GM13976 (cell line): ENCODE data around the gene RASAL1.

Source experiments
- DNase-seq: peaks from one replicate; pipeline ENCODE4 v3.0.0; 2012; ENCODE audit warnings: low spot score
- in situ Hi-C: fragments of 300-500 bp; cut with MboI; formaldehyde crosslinking; loops from one replicate; pipeline ENCODE4 v1.12.0; 2022; ENCODE audit warnings: low sequenced_read_pairs, mixed read lengths, inconsistent platforms; ENCODE audit not compliant: unreplicated experiment
- TF ChIP-seq, protein P1 (sequence below): IDR thresholded peaks from 2 replicates; pipeline ENCODE4 v1.5.1; 2012; ENCODE audit warnings: borderline replicate concordance, mild to moderate bottlenecking; ENCODE audit not compliant: insufficient read depth; ENCODE audit errors: extremely low read depth, missing control alignments, control extremely low read depth

Gene RASAL1

DNA sequence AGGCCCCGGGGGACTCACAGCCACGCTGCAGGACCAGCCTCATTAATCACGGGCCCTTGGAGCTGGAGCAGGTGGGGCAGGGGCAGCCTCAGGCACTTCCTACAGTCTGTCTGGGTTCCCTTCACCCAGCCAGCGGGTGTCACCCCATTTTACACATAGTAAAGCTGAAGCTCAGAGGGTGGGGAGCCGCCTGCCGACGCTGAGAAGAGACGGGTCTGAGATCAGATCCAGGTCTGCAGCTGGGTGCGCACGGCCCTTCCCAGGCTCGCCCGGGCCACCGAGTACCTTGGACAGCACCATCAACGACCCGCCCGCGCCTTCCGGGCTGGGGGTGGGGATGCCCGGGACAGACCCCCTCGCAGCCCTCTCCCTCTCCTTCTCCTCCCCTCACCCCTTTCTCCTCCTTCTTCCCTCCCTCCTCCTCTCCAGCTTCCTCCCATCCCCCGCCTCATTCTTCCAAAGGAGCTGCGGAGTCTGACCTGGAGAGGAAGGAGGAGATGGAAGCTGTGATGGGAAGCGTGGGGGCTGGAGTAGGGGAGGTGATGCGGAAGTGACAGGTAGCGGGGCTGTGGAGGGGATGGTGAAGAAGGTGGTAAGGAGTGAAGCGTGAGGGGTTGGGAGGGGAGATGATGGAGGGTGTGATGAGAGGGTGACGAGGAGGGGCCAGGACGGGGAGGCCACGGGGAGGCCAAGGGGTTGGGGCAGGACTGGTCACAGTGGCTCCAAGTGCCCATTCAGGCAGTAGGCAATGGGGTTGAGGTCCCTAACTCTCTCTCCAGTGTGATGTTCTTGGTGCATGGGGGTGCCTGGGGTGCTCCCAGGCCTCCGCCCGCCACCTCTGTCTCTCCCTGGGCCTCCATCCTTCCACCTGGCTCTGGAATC is 70.2 kb downstream of the RASAL1 start:
- TF ChIP-seq, protein P1, sequence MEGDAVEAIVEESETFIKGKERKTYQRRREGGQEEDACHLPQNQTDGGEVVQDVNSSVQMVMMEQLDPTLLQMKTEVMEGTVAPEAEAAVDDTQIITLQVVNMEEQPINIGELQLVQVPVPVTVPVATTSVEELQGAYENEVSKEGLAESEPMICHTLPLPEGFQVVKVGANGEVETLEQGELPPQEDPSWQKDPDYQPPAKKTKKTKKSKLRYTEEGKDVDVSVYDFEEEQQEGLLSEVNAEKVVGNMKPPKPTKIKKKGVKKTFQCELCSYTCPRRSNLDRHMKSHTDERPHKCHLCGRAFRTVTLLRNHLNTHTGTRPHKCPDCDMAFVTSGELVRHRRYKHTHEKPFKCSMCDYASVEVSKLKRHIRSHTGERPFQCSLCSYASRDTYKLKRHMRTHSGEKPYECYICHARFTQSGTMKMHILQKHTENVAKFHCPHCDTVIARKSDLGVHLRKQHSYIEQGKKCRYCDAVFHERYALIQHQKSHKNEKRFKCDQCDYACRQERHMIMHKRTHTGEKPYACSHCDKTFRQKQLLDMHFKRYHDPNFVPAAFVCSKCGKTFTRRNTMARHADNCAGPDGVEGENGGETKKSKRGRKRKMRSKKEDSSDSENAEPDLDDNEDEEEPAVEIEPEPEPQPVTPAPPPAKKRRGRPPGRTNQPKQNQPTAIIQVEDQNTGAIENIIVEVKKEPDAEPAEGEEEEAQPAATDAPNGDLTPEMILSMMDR = no peak
- peak; percentile 75 for DNase-seq
- in situ Hi-C loops = no loop called here

DNA sequence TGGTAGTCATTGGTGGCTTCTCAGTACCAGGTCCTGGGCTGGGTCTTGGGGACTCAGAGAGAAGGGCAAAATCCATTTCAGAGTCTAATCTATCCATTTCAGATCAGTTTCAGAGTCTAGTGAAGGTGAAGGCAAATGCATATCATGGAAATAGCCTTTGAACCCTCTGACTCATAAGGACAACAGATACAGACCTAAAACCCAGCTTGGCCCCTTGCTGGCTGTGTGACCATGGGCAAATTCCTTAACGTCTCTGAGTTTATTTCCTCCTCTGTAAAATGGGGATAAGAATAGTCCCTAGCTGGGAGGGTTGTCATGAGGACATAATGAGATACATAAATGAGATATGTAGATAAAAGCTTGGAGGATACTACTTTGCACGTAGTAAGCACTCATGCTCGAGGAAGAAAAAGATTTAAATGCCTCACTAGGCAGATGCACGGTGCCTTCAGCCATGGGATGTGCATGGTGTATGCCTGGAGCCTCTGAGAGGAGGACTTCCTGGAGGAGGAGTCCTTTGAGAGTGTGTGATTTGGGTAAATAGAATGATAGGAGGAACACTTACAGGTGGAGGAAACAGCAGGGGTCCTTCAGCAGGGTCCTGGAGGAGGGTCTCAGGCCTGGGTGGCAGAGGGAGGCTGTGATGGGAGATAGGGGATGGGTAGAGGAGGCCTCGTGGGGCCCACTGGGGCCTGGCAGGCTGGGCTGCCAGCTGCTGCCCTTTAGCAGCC is 71.0 kb downstream of the RASAL1 start:
- TF ChIP-seq, protein P1 = no peak
- in situ Hi-C loops = no loop called here
- no peak for DNase-seq

DNA sequence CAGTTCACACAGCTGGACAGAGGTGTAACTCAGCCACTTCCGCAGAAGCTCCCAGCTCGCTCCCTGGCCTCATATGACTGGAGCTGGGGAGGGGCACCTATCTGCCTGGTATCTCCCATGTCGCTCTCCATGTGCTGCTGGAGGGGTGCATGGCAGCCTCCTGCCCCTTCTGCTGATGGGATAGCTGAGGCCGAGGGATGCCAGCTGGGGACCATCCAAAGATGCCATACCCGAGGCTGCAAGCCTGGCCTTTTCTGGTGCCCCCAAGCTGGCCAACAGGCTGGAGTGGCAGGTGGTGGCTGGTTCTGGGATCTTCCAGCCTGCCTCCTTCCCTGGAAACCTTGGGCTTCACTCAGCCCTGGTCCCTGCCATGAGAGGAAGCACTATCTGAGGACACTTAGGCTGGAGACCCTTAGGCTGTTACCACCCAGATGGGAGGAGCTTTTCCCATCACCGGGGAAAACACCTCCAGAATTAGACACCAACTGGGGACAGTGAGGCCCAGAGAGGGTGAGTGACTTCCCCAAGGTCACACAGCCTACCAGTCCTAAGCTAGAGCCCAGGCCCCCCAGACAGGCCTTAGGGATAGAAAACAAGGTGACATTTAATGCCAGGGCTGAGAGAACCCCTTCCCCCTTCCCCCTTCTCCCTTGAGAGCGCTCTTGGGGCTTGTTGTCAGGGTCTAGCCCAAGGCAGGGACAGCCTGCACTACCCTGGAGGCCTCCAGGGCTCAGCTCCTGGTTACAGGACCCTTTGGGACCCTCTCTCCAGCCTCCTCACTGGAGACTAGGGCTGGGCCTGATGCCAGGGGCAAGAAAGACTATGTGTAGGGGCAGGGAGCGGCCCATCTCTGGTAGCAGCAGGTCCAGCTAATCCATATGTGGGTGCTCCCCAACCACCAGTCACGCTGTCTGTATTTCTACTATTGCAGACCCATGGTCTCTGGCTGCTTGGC is 71.9 kb downstream of the RASAL1 start:
- in situ Hi-C loops = no loop called here
- DNase-seq = no peak
- TF ChIP-seq, protein P1 = no peak

DNA sequence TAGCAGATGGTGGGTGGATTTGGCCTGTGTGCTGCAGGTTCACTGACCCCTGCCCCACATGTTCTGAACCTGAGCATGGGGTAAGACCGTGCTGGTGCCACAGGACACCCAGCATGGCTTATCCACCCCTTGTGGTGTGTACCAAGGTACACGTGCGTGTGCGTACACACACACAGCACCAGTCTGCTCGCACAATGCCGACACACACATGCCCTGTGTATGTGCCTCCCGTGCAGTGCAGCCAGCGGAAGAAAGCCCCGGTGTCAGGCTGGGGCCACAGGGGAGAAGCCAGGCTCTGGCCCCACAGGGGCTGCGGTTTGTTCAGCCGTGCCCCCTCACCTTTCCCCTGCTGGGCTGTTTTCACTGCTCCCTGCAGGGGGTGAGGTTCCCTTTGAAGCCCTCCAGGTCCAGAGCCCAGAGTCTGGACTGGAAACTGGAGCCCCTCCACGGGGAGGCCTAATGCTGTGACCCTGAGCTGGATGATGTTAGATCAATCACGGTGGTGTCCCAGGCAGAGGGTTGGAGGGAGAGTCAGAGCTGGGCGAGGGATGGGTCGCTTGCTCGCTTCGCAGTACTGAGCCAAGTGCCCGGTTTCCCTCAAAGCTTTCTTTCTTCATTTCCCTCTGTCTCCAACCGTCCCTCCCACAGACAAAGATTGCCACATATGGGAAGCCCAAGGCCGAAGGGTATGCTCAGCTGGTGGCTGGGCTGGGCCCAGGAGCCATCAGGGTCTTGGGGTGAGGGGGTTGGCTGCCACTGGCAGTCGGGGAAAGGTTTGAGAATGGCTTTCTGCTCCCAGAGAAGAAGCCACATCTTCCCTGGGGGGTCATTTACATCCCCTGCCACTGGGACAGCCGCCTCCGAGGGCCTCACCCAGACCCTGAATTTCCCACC is 72.8 kb downstream of the RASAL1 start:
- TF ChIP-seq, protein P1 = no peak
- no peak for DNase-seq
- in situ Hi-C loops = no loop called here

DNA sequence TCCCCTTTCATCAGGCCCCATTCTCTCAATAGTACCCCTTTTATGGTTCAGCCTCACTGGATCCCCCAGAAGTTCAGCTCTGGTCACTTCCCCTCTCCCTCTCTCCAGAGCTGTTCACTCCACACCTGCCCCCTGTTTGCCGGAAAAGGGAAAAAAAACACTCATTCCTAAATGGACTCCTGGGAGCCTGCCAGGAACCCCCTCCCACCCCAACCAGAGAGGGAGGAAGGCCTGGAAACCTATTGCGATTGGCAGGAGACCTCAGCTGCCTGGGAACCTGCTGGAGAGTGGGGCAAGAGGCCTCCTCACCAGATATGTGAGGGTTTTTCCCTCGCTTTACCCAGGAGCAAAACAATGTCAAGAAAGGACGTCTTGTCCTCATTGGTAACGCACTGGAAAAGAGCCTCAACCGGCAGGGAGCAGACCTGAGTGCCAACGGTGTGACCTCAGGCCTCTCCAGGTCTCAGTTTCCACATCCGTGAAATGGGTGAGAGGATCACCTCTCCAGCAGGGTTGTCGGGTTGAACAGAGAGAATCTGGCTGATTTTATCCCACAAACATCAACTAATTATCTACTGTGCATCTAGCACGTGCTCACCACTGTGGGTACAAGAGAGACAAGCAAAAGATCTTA is 74.4 kb downstream of the RASAL1 start:
- TF ChIP-seq, protein P1 = no peak
- no peak for DNase-seq
- in situ Hi-C loops = no loop called here
